K562 (cell line): Measurements from ENCODE around the gene HLCS.

Experiments used
- GABPA ChIP-seq: fragments of 200-800 bp; sonication (Bioruptor generic); conservative IDR thresholded peaks from 2 replicates; pipeline ENCODE4 v1.6.1; 2016; ENCODE audit warnings: low read depth, missing genetic modification characterization, missing compliant biosample characterization
- MAFF ChIP-seq: IDR thresholded peaks from 2 replicates; pipeline ENCODE4 v1.6.1; 2012; ENCODE audit warnings: low read length, improper control_type of control experiment
- MAFK ChIP-seq: IDR thresholded peaks from 2 replicates; pipeline ENCODE4 v1.6.1; 2011; ENCODE audit warnings: low read length, improper control_type of control experiment
- PREB ChIP-seq: sonication (generic); formaldehyde crosslinking; IDR thresholded peaks from 2 replicates; pipeline ENCODE4 v1.8.1; 2023; ENCODE audit warnings: mild to moderate bottlenecking, missing genetic modification reagents
- USF2 ChIP-seq: sonication (generic); formaldehyde crosslinking; IDR thresholded peaks from 2 replicates; pipeline ENCODE4 v1.5.0; 2020; ENCODE audit warnings: missing genetic modification reagents
- YBX1 ChIP-seq: fragments of 450-650 bp; IDR thresholded peaks from 2 replicates; pipeline ENCODE4 v1.7.1; 2016; ENCODE audit warnings: mild to moderate bottlenecking
- YY1 ChIP-seq, 3 experiments: IDR thresholded peaks; 2 replicates each; pipeline ENCODE4 v1.6.1; 2011; ENCODE audit warnings: low read length in 2 of 3, mild to moderate bottlenecking in 2 of 3, moderate library complexity in 2 of 3, borderline replicate concordance in 1 of 3, control low read depth in 1 of 3, low read depth in 1 of 3; ENCODE audit not compliant: insufficient read depth in 3 of 3, insufficient replicate concordance in 2 of 3, control insufficient read depth in 1 of 3, insufficient read length in 1 of 3; ENCODE audit errors: extremely low read depth in 1 of 3
- TF ChIP-seq, protein P1 (sequence below): IDR thresholded peaks from 2 replicates; pipeline ENCODE4 v1.6.1; 2014; ENCODE audit warnings: antibody characterized with exemption

- TF ChIP-seq MAFK (no peak), MAFF (no peak), GABPA (tag) (no peak), YBX1 (no peak), USF2 (CRISPR knock-in tag) (no peak), PREB (CRISPR knock-in tag) (no peak), YY1 (IDR thresholded peaks at IDR 0.05; ENCODE audit: borderline replicate concordance in 1 of 3, control insufficient read depth in 1 of 3, extremely low read depth in 1 of 3, insufficient read depth in 3 of 3, insufficient read length in 1 of 3, insufficient replicate concordance in 2 of 3, low read depth in 1 of 3, low read length in 2 of 3) (no peak)
- TF ChIP-seq, protein P1, sequence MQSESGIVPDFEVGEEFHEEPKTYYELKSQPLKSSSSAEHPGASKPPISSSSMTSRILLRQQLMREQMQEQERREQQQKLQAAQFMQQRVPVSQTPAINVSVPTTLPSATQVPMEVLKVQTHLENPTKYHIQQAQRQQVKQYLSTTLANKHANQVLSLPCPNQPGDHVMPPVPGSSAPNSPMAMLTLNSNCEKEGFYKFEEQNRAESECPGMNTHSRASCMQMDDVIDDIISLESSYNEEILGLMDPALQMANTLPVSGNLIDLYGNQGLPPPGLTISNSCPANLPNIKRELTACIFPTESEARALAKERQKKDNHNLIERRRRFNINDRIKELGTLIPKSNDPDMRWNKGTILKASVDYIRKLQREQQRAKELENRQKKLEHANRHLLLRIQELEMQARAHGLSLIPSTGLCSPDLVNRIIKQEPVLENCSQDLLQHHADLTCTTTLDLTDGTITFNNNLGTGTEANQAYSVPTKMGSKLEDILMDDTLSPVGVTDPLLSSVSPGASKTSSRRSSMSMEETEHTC: no peak
Measured at GRCh38 chr21:36810443-36810842, 156.0 kb downstream of the HLCS start.
